ENCODE data around the gene EME2.
A peak's percentile ranks its signal among the peaks of the same experiment; 100 is the strongest.

The EME2 gene

DNA sequence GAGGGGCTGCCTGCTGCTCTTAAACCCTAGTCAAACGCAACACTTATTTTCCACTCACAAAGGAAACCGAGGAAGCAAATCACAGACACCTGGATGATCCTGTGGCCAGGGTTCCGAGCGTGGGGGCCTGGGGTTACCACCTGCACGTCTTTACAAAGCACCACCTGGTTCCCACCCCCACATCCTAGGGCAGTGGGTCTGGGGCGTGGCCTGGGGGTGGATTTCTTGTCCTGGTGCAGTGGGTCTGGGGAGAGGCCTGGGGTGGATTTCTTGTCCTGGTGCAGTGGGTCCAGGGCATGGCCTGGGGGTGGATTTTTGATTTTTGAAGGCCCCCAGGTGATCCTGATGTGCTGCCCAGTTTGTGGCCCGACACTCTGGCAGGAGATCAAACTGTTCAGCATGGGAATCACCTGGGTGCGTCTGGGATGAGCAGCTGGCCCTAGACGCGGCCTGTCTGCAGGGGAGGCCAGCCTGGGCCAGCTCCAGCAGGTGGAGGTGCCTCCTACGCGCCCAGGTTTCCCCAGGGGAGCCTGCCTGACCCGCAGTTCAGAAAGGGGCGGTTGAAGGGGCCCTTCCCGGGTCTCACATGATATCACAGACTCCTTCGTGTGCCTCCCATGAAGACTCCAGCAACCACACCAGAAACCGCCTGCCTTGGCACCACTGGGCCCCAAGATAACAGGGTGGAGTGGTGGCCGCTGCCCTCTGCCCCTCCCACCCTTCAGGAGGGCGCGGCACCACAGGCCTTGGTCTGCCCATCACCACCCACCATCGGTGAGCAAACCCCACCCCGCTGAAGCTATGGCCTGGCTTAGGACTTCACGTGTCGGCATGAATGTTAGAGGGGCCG lies 47.7 kb downstream of the EME2 start:
- peak; percentile 95 for DNase-seq

DNA sequence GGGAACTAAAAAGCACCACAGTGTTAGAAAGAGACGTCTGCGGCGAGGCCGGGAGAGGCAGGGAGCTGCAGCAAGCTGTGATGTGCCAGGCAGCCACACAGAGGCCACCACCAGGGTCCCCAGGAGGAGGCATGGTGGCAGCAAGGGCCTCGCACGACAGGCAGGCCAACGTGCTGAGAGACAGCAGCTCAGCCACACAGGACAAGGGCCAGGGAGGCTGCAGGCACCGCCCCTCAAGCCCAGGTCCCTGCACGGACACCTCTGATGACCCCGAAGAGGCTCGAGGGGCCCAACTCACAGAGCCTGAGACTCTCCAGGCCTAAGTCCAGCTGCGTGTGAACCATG lies 48.3 kb downstream of the EME2 start:
- no peak for DNase-seq

DNA sequence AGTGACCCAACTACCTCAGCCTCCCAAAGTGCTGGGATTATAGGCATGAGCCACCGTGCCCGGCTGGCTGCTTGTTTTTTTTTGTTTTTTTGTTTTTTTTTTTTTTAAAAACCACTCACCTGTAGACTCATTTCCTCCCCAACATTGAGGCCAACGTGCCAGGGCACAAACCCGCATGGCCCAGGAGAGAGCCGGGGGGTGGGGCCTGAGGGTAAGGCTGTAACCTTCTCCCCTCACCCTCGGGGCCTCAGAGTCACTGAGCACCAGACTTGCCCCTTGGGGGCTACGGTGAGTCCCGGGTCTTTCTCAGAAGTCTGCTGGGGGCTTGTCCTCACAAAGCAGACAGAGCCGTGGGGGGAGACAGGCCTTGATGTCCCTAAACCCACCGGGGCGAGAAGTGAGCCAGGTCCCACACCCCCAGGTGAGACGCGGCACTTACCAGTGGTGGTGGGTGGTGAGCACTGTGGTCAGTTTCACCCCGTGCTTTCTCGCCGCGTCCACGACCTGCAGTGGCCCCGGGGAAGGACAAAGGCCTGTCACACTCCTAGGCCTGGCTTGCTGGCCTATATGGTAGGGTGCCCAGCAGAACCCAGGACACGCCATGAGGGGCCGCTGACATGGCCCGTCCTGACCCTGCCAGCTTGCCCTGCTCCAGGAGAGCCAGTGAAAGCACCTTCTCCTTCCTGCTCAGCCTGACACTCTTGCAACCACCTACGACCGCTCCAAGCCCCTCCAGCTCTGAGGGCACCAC lies 49.4 kb downstream of the EME2 start:
- no peak for DNase-seq

GRCh38 chr16:1822801-1823200 lies 50.2 kb downstream of the EME2 start:
- DNase-seq = no peak

- DNase-seq = peak; percentile 91
Observed at GRCh38 chr16:1823821-1824220, 51.2 kb downstream of the EME2 start.

DNA sequence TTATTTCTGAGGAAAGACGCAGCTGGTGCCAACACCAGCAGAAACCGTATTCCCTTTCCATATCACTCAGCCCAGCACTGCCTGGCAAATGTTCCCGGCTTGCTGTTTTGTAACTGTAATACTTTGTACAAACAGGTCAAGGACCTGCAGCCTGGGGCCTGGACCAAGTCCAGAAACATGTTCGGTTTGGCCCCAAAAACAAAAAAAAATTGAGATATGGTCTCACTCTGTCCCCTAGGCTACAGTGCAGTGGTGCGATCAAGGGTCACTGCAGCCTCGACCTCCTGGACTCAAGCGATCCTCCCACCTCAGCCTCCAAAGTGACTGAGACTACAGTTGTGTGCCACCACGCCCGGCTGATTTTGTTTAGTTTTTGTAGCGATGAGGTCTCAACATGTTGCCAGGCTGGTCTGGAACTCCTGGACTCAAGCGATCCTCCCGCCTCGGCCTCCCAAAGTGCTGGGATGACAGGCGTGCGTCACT lies 52.8 kb downstream of the EME2 start:
- no peak for DNase-seq
